ENCODE data around the gene QPCT.
A peak's percentile ranks its signal among the peaks of the same experiment; 100 is the strongest.

QPCT gene

GRCh38 chr2:37335604-37336003 is 8.8 kb upstream of the QPCT start:
- Histone ChIP-seq H4K8ac (ENCODE audit: low read depth, low read length) (no peak overlapping the region), H3K36me3 (ENCODE audit: control insufficient read depth, insufficient read depth, low read length) (no peaks in the 10 kb centered on the region), H3K4ac (ENCODE audit: low read depth, low read length) (no peak overlapping the region), H3K79me1 (ENCODE audit: low read length) (no peaks in the 10 kb centered on the region), H3K9ac (ENCODE audit: low read length) (no peak overlapping the region), H3K56ac (ENCODE audit: low read length) (no peak overlapping the region), H2BK15ac (replicated peaks; ENCODE audit: low read depth) (no peak overlapping the region), H3K79me2 (ENCODE audit: control insufficient read depth, insufficient read depth, low read length) (no peaks in the 10 kb centered on the region), H3K4me1 (ENCODE audit: control insufficient read depth, low read depth, low read length) (peaks cover 2% of the 10 kb centered on the region), H2BK120ac (ENCODE audit: low read depth, low read length) (no peak overlapping the region), H3K27ac (ENCODE audit: low read depth, low read length) (no peak overlapping the region), H2BK5ac (ENCODE audit: low read length) (no peak overlapping the region), H3K4me2 (ENCODE audit: low read length) (no peak overlapping the region), H2AK5ac (ENCODE audit: low read length) (no peak overlapping the region), H3K18ac (ENCODE audit: low read length) (no peak overlapping the region), H3K23ac (ENCODE audit: low read length) (no peak overlapping the region), H3K4me3 (ENCODE audit: low read length) (no peak overlapping the region), H4K5ac (ENCODE audit: low read length) (no peak overlapping the region), H3K27me3 (ENCODE audit: insufficient read depth, low read length, poor library complexity) (no peaks in the 10 kb centered on the region)
- no CpG with 5 or more reads among the region's 2 CpGs for WGBS (ENCODE audit: extremely low coverage, insufficient coverage, low lambda C conversion rate)
- DNase-seq, result no peak

DNA sequence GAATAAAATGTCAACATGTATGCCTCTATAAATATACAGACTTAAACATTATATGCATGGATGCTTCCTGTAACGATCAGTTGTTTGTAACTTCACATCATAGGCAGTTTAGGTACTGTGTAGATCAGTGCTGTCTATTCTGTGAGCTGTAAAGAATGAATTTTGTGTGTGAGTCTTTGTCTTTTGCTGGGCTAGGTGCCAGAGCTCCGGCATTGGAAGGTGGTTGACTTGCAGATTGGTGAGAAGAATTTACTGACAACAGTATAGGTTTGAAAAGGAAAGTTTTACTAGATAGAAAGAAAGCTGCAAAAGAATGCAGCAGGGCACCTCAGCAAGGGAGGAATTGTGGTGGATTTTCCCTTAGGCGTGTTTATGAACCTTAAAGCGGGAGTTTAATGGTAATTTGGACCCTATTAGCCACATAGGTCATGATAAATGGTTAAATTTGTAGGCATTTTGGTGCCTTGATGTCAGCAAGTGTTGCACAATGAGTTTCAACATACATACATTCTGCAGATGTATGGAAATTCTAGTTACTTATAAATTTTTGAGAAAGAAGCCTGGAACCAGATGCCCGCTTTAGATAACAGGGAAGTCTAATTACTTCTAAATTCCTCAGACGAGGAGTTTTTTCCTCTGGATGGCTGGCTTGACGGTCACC is 6.7 kb upstream of the QPCT start:
- H3K79me1 ChIP-seq (ENCODE audit: low read length), result no peaks in the 10 kb centered on the region
- no peak for DNase-seq

DNA sequence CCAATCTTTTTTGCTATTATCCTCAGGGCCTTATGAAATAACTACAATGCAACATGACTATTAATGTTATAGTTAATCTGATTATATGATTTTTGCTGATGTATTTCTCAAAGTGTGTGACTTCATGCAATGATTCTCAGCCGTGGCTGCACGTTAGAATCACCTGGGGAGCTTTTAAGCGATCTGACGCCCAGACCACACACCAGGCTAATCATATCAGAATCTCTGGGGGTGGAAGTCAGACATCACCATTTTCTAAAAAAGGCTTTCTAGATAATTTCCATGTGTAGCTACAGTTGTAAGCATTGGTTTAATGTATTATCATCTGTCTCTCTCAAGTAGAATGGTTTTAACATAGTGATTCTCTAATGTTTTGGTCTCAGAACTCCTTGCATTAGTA is 5.5 kb upstream of the QPCT start:
- Histone ChIP-seq H3K36me3 (ENCODE audit: control insufficient read depth, insufficient read depth, low read length) (no peaks in the 10 kb centered on the region), H3K79me2 (ENCODE audit: control insufficient read depth, insufficient read depth, low read length) (no peaks in the 10 kb centered on the region), H4K5ac (ENCODE audit: low read length) (no peak overlapping the region), H3K18ac (ENCODE audit: low read length) (no peak overlapping the region), H4K8ac (ENCODE audit: low read depth, low read length) (no peak overlapping the region), H3K56ac (ENCODE audit: low read length) (no peak overlapping the region), H3K27me3 (ENCODE audit: insufficient read depth, low read length, poor library complexity) (no peaks in the 10 kb centered on the region), H2BK120ac (ENCODE audit: low read depth, low read length) (no peak overlapping the region), H3K9ac (ENCODE audit: low read length) (no peak overlapping the region), H3K4me2 (ENCODE audit: low read length) (no peak overlapping the region), H3K4ac (ENCODE audit: low read depth, low read length) (no peak overlapping the region), H3K79me1 (ENCODE audit: low read length) (no peaks in the 10 kb centered on the region), H3K27ac (ENCODE audit: low read depth, low read length) (no peak overlapping the region), H2AK5ac (ENCODE audit: low read length) (no peak overlapping the region), H3K23ac (ENCODE audit: low read length) (no peak overlapping the region), H2BK15ac (replicated peaks; ENCODE audit: low read depth) (peak overlapping the region; percentile 41), H2BK5ac (ENCODE audit: low read length) (no peak overlapping the region), H3K4me3 (ENCODE audit: low read length) (no peak overlapping the region), H3K4me1 (ENCODE audit: control insufficient read depth, low read depth, low read length) (peaks cover 6% of the 10 kb centered on the region)
- DNase-seq, result no peak
- no CpG with 5 or more reads among the region's 4 CpGs for WGBS (ENCODE audit: extremely low coverage, insufficient coverage, low lambda C conversion rate)

More for the DNA sequence above, 6.7 kb upstream of the QPCT start:
- Histone ChIP-seq H3K56ac (ENCODE audit: low read length) (no peak overlapping the region), H3K4me2 (ENCODE audit: low read length) (no peak overlapping the region), H2AK5ac (ENCODE audit: low read length) (no peak overlapping the region), H2BK15ac (replicated peaks; ENCODE audit: low read depth) (peak overlapping the region; percentile 41), H3K23ac (ENCODE audit: low read length) (no peak overlapping the region), H3K18ac (ENCODE audit: low read length) (peak overlapping the region; percentile 47), H3K4ac (ENCODE audit: low read depth, low read length) (no peak overlapping the region), H3K27ac (ENCODE audit: low read depth, low read length) (no peak overlapping the region), H2BK120ac (ENCODE audit: low read depth, low read length) (no peak overlapping the region), H3K4me1 (ENCODE audit: control insufficient read depth, low read depth, low read length) (peaks cover 2% of the 10 kb centered on the region), H3K36me3 (ENCODE audit: control insufficient read depth, insufficient read depth, low read length) (no peaks in the 10 kb centered on the region), H2BK5ac (ENCODE audit: low read length) (no peak overlapping the region), H3K9ac (ENCODE audit: low read length) (no peak overlapping the region), H4K5ac (ENCODE audit: low read length) (no peak overlapping the region), H3K27me3 (ENCODE audit: insufficient read depth, low read length, poor library complexity) (no peaks in the 10 kb centered on the region), H4K8ac (ENCODE audit: low read depth, low read length) (no peak overlapping the region), H3K79me2 (ENCODE audit: control insufficient read depth, insufficient read depth, low read length) (no peaks in the 10 kb centered on the region), H3K4me3 (ENCODE audit: low read length) (no peak overlapping the region)
- no CpG with 5 or more reads among the region's 7 CpGs for WGBS (ENCODE audit: extremely low coverage, insufficient coverage, low lambda C conversion rate)

GRCh38 chr2:37340637-37341036 is 3.8 kb upstream of the QPCT start:
- peak overlapping the region; percentile 28 for H4K8ac ChIP-seq (ENCODE audit: low read depth, low read length)
- peaks cover 6% of the 10 kb centered on the region for H3K4me1 ChIP-seq (ENCODE audit: control insufficient read depth, low read depth, low read length)
- no peaks in the 10 kb centered on the region for H3K36me3 ChIP-seq (ENCODE audit: control insufficient read depth, insufficient read depth, low read length)
- H2BK5ac ChIP-seq (ENCODE audit: low read length), result no peak overlapping the region
- H2BK120ac ChIP-seq (ENCODE audit: low read depth, low read length), result no peak overlapping the region
- H2BK15ac ChIP-seq (replicated peaks; ENCODE audit: low read depth), result no peak overlapping the region
- H3K18ac ChIP-seq (ENCODE audit: low read length), result peak overlapping the region; percentile 18
- H4K5ac ChIP-seq (ENCODE audit: low read length), result no peak overlapping the region
- no peak overlapping the region for H3K4ac ChIP-seq (ENCODE audit: low read depth, low read length)
- no peak overlapping the region for H3K27ac ChIP-seq (ENCODE audit: low read depth, low read length)
- H3K4me2 ChIP-seq (ENCODE audit: low read length), result no peak overlapping the region
- H3K79me2 ChIP-seq (ENCODE audit: control insufficient read depth, insufficient read depth, low read length), result no peaks in the 10 kb centered on the region
- no peaks in the 10 kb centered on the region for H3K27me3 ChIP-seq (ENCODE audit: insufficient read depth, low read length, poor library complexity)
- no peak overlapping the region for H3K9ac ChIP-seq (ENCODE audit: low read length)
- no peaks in the 10 kb centered on the region for H3K79me1 ChIP-seq (ENCODE audit: low read length)
- WGBS (ENCODE audit: extremely low coverage, insufficient coverage, low lambda C conversion rate), result no CpG with 5 or more reads among the region's 3 CpGs
- no peak overlapping the region for H3K23ac ChIP-seq (ENCODE audit: low read length)
- no peak overlapping the region for H2AK5ac ChIP-seq (ENCODE audit: low read length)
- H3K56ac ChIP-seq (ENCODE audit: low read length), result no peak overlapping the region
- H3K4me3 ChIP-seq (ENCODE audit: low read length), result no peak overlapping the region
- no peak for DNase-seq

DNA sequence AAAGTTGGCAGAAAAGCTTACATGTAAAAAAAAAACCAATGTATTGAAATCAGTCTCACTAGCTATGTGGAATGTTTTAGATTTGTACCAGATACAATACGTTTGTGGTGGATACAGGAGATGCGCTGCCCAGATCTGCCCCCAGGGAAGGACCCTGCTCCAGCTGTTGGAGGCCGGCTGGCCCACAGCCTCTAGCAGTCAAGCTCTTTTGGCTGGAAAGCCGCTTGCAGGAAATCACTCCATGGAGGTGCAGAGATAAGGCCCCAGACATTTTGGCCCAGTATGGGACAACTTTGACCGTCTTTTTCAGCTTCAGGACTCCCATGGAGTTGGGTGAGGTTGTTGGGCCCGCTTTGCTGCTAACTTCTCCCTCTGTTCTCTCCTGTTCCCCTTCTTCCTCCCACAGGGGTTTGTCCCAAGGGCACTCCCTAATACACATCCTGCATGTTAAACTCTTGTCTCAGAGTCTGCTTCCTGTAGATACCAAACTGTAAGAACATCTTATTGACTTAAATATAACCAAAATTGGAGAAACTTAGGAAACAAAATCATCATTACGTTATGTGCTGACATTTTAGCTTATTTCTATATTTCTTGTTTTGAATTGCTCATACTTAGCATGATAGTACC is 1.7 kb upstream of the QPCT start:
- Histone ChIP-seq H3K27ac (ENCODE audit: low read depth, low read length) (peak overlapping the region; percentile 53), H2BK120ac (ENCODE audit: low read depth, low read length) (peak overlapping the region; percentile 34), H2BK15ac (replicated peaks; ENCODE audit: low read depth) (no peak overlapping the region), H3K23ac (ENCODE audit: low read length) (no peak overlapping the region), H3K4me3 (ENCODE audit: low read length) (no peak overlapping the region), H2AK5ac (ENCODE audit: low read length) (no peak overlapping the region), H3K27me3 (ENCODE audit: insufficient read depth, low read length, poor library complexity) (no peaks in the 10 kb centered on the region), H4K8ac (ENCODE audit: low read depth, low read length) (no peak overlapping the region), H3K36me3 (ENCODE audit: control insufficient read depth, insufficient read depth, low read length) (no peaks in the 10 kb centered on the region), H3K79me2 (ENCODE audit: control insufficient read depth, insufficient read depth, low read length) (no peaks in the 10 kb centered on the region), H3K18ac (ENCODE audit: low read length) (peak overlapping the region; percentile 71), H3K4ac (ENCODE audit: low read depth, low read length) (no peak overlapping the region), H2BK5ac (ENCODE audit: low read length) (peak overlapping the region; percentile 24), H3K4me2 (ENCODE audit: low read length) (no peak overlapping the region), H3K9ac (ENCODE audit: low read length) (no peak overlapping the region), H3K4me1 (ENCODE audit: control insufficient read depth, low read depth, low read length) (peaks cover 6% of the 10 kb centered on the region), H4K5ac (ENCODE audit: low read length) (peak overlapping the region; percentile 33), H3K56ac (ENCODE audit: low read length) (peak overlapping the region; percentile 74), H3K79me1 (ENCODE audit: low read length) (no peaks in the 10 kb centered on the region)
- DNase-seq, result peak; percentile 90
- WGBS (ENCODE audit: extremely low coverage, insufficient coverage, low lambda C conversion rate), result no CpG with 5 or more reads among the region's 7 CpGs
